ENCODE data around the gene ALK.

The ALK gene

GRCh38 chr2:29336341-29337241, 584.8 kb downstream of the ALK start:
- no peak for DNase-seq

DNA sequence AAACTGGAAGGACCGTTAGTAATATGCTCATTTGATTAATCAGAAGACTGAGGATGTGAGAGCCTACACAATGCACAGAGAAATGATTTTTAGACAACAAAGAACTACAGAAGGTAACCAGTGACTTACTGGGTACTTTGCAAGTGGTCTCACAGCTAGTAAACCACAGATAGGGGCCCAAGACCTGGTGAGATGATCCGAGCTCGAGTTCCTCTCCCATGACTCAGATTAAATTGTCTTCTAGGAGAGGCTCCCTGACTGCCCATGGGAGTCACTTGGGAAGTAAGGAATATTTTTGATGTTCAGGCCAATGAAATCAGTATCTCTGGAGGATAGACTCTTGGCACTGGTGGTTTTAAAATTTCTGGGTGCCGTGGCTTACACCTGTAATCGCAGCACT, 586.0 kb downstream of the ALK start:
- no peak for DNase-seq

GRCh38 chr2:29334706-29335105, 586.7 kb downstream of the ALK start:
- no peak for DNase-seq

GRCh38 chr2:29332540-29332939, 588.8 kb downstream of the ALK start:
- no peak for DNase-seq

GRCh38 chr2:29329899-29330298, 591.5 kb downstream of the ALK start:
- no peak for DNase-seq

- no peak for DNase-seq
These were observed 594.5 kb downstream of the ALK start for GRCh38 chr2:29326926-29327325.

DNA sequence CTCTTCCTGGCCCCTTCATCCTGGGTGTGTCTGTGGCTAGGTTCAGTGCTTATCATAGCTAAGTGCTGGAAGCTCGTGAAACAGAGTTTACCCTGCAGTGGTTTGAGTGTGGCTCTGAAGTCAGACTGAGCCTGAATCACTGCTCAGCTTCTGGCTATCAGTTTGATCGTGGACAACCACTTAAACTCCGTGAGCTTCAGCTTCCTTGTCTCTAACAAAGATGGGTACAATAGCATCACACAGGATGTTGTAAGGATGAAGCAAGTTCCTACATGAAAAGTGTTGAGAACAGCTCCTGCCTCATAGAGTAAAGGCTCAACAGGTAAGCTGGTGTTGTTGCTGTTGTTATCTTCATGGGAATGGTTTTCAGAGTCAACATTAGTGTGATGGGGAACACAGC, 595.8 kb downstream of the ALK start:
- DNase-seq = no peak

GRCh38 chr2:29323961-29324360, 597.4 kb downstream of the ALK start:
- no peak for DNase-seq

DNA sequence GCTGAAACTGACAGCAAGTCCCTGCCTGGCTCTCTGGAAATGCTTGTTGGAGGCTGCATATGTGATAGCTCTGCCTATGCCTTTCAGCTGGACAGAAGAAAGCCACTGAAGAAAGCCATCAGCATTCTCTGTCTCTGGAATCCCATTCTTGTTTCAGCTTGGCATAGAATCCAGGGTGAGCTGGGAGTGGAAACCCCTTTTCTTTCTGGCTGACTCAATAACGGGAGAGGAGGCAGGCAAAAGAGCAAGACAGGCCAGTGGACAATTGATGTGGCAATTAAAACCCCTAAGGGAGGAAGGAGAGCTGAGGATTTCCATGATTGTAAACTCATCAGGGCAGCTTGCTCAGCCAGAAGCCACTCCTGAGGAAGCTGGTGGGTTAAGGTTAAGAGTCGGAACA, 598.1 kb downstream of the ALK start:
- no peak for DNase-seq

DNA sequence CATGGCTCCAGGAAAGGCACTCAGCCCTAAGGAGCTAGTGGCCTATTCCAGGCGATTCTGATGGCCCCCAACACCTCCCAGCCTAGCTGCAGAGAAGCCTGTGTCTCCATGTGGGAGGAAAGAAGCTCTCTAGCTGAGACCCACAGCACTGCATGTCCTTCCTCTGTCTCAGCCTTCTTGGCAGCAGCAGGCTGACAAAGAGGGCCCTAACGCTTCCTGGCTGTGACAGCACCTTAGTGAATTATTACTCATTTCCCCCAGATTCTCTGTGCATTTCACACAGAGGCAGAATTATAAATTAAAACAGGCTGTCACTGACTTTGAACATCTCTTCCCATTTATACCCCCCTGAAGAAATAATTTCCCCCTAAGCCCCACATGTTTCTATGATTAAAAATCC, 599.4 kb downstream of the ALK start:
- no peak for DNase-seq

DNA sequence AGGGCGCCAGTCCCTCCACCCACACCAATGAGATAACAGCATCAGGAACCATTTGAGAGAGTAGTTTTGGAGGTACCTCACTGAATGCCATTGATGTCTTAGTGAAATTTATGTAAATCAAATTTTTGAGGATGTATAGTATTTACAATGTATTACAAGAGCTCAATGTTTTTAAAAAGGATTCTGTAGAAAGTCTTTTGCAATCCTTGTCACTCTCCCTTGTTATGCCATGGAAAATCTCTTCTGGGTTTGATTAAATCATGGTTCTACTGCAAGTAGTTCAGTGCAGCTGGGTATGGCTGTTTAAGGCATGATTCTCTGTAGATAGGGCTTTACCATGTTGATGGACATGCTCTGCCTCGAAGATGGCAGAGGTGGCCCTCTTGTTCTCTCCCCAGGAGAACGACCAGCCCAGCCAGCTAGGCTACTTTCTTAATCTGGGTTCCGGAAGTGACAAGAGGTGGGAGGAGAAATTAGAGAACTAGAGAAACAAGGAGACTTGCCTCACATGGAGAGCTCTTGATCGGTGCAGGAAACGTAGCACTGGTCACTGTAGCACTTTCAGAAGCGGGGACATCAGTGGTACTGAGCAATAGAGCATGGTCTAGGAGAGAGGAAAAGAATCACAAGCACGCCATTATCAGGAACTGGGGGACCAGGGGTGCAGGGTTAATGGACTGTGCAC, 603.4 kb downstream of the ALK start:
- DNase-seq = no peak

GRCh38 chr2:29317077-29317517, 604.3 kb downstream of the ALK start:
- no peak for DNase-seq

GRCh38 chr2:29314816-29315571, 606.4 kb downstream of the ALK start:
- no peak for DNase-seq

GRCh38 chr2:29311458-29311857, 609.9 kb downstream of the ALK start:
- DNase-seq = no peak

DNA sequence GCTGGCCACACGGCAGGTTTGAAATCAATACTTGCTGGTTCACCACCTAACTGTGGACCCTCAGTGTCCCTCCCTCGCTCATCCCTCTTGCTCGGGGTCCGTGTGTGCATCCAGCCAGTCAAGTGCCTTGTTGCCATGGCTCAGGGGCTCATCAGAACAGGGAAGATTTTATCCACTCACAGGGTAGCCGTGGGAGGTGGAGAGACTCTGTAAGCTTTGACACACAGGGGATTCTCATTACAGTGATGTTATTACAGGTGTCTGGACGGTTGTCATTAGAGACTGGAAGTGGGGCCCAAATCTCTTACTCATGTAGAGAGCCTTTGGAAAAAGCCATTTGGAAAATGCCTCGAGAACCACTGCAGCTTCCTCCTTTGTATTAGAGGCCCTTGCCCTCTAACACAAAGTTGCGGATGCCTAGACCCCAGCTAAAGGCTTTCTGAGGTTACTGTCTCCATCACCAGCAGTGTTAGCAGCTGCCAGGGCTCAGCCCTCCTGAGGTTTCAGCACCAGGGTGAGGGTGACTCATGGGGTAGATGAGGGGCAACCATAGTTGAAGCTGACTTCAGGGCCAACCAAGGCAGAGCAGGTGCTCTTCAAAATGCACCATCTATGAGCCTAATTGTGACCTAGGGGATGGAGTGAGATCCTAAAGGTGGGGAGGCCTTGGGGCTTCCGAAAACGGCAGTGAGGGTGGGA, 610.6 kb downstream of the ALK start:
- DNase-seq = no peak

DNA sequence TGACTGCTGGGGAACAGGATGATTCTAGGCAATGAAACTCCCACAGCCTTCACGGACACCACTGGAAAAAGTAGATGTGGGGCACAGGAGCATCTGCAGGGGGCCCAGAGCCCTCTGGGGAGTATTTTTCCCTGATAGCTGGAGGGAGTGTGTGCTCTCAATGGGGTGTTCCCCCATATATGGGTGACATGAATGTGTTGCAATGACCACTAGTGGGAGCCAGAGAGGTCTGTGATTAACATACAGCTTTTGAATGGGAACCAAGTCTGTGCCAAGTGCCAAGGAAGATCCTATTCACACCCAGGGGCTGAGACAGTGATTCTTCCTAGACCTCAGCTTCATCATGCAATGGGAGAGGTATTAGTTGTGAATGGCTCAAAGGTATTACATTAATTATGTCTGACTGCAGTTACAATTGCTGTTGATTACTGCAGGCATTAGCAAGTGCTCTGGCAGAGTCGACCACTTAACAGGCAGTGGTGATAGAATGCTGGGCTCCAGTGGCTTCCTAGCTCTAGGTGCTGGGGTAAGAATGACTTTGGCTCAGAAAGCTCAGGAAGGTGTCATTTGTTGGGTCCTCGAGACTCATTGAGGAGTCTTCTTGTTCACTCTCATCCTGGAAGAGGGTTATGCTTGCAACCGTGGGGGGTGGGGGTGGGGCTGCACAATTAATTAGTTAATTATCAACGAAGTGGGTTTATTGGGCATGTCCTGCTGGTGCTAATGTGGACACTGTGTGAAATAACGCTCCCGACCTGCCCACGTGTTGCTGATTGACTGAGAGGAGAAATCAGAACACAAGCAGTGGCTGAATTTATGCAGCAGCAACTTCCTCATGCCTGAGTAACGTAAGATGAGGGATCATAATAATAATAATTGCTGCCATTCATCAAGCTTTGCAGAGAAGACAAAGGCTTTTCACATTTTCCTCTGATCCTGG, 612.0 kb downstream of the ALK start:
- peak; percentile 0 for DNase-seq

DNA sequence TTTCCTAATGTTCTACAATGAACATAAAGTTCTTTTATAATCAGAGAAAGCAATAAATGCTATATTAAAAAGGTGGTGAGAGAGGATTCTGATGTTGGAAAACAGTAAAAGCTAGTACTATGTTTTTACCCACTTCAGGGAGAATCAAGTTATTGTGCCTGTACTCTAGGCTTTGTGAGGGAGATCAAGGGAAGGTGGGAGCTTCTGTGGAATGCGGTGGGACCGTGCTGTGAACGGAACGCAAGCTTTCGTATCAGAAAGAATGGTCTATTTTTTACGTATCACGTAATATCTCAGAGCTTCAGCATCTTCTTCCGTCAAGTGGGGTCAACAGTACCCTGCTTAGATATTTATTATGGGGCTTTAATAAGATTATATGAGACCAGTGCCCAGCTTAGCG, 613.0 kb downstream of the ALK start:
- DNase-seq = no peak

- DNase-seq = no peak
These were observed 613.9 kb downstream of the ALK start for GRCh38 chr2:29307519-29307918.

DNA sequence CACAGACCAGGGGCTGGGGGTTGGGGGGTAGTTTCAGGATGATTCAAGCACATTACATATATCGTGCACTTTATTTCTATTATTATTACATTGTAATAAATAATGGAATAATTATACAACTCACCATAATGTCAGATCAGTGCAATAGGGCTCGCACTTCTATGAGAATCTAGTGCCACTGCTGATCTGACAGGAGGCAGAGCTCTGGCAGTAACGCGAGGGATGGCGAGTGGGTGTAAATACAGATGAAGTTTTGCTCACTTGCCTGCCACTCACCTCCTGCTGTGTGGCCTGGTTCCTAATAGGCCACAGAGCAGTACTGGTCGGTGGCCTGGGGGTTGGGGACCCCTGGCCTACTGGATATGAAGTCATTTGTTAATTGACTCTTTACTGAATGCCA, 615.6 kb downstream of the ALK start:
- DNase-seq = no peak

DNA sequence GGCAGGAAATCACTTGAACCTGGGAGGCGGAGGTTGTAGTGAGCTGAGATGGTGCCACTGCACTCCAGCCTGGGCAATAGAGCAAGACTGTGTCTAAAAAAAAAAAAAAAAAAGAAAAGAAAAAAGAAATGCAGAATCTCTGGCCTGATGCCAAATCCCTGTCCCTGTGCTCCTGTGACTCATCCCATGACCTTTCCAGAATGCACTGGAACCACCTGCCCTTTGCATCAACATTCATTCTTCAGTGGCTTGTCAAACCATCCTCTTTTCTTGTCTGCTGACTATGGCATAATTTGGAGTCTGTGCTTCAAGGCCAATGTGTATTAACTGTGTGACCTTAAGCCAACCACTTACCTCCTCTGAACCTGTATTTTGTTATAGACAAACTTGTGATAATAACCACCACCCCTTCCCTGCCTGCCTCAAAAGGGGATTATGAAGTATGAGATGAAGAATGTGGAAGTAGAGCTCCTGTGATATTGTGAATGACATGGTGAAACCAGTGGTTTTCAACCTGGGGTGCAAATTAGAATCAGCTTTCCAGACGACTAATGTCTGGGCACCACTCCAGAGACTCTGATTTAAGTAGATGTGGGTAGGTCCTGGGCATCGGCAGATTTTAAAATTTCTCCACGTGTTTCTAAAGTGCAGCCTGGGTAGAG, 616.9 kb downstream of the ALK start:
- DNase-seq = no peak

DNA sequence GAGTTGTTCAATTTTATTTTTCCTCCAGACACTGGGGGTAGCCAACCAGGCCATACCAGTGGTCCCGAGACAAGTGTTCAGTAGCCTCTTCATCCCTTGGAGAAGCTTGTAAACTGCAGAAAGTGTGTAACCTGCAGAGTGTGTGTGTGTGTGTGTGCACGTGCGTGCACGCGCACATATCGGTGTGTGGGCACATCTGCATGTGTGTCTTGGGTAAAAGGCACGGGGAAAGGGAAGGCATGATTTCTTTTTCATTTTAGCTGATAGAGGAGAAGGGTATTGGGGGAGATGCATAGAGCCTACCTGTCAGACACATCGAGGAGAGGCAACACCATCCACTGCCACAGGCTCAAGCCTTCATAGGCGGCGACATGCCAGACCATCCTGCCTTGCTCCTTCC, 624.8 kb downstream of the ALK start:
- no peak for DNase-seq

All from NCI-H748 treated with DMSO at 0.1 percent for 48 hours (cell line).